ENCODE measurements around the gene CYB5R3. TPM values are rescaled to one million over a fixed set of nuclear protein-coding genes. Genes with fewer than 3 reads are reported as not detected.

Gene CYB5R3
- 119 TPM for polyA plus RNA-seq (2012; ENCODE audit: insufficient read depth, insufficient read length)

- peak; percentile 53 for DNase-seq (ENCODE audit: low read depth, low spot score)
- peak within 1 kb of the TSS; percentile 75 for H3K4me3 ChIP-seq (ENCODE audit: low read length)
These were observed at the start of gene CYB5R3 for GRCh38 chr22:42649246-42650099. Gene CYB5R3 (minus strand): TSS chr22:42649392. CDS start chr22:42649315, 77 bp downstream.

GRCh38 chr22:42697542-42698013, 48.4 kb upstream of the CYB5R3 start:
- DNase-seq (ENCODE audit: low read depth, low spot score) = no peak
- no peak overlapping the region for H3K4me3 ChIP-seq (ENCODE audit: low read length)

GRCh38 chr22:42696331-42696967, 47.3 kb upstream of the CYB5R3 start:
- H3K4me3 ChIP-seq (ENCODE audit: low read length) = no peak overlapping the region
- DNase-seq (ENCODE audit: low read depth, low spot score) = no peak

- DNase-seq (ENCODE audit: low read depth, low spot score) = no peak
- H3K4me3 ChIP-seq (ENCODE audit: low read length) = no peak overlapping the region
These were observed 46.1 kb upstream of the CYB5R3 start for GRCh38 chr22:42695294-42695693.

- H3K4me3 ChIP-seq (ENCODE audit: low read length) = no peak overlapping the region
- DNase-seq (ENCODE audit: low read depth, low spot score) = no peak
These were observed 44.8 kb upstream of the CYB5R3 start for GRCh38 chr22:42693763-42694683.

- no peak overlapping the region for H3K4me3 ChIP-seq (ENCODE audit: low read length)
- DNase-seq (ENCODE audit: low read depth, low spot score) = no peak
These were observed 44.0 kb upstream of the CYB5R3 start for GRCh38 chr22:42693055-42693762.

GRCh38 chr22:42692239-42693054, 43.3 kb upstream of the CYB5R3 start:
- H3K4me3 ChIP-seq (ENCODE audit: low read length) = no peak overlapping the region
- no peak for DNase-seq (ENCODE audit: low read depth, low spot score)

GRCh38 chr22:42691440-42691839, 42.2 kb upstream of the CYB5R3 start:
- DNase-seq (ENCODE audit: low read depth, low spot score) = no peak
- no peak overlapping the region for H3K4me3 ChIP-seq (ENCODE audit: low read length)

GRCh38 chr22:42688241-42689211, 39.3 kb upstream of the CYB5R3 start:
- H3K4me3 ChIP-seq (ENCODE audit: low read length) = no peak overlapping the region
- no peak for DNase-seq (ENCODE audit: low read depth, low spot score)

GRCh38 chr22:42686756-42687491, 37.7 kb upstream of the CYB5R3 start:
- H3K4me3 ChIP-seq (ENCODE audit: low read length) = no peak overlapping the region

GRCh38 chr22:42685941-42686653, 36.9 kb upstream of the CYB5R3 start:
- no peak overlapping the region for H3K4me3 ChIP-seq (ENCODE audit: low read length)
- DNase-seq (ENCODE audit: low read depth, low spot score) = no peak

More at GRCh38 chr22:42686756-42687491, 37.7 kb upstream of the CYB5R3 start:
- no peak for DNase-seq (ENCODE audit: low read depth, low spot score)

GRCh38 chr22:42684462-42685195, 35.4 kb upstream of the CYB5R3 start:
- no peak overlapping the region for H3K4me3 ChIP-seq (ENCODE audit: low read length)
- DNase-seq (ENCODE audit: low read depth, low spot score) = no peak

GRCh38 chr22:42683578-42684283, 34.5 kb upstream of the CYB5R3 start:
- no peak overlapping the region for H3K4me3 ChIP-seq (ENCODE audit: low read length)

GRCh38 chr22:42682113-42682851, 33.1 kb upstream of the CYB5R3 start:
- DNase-seq (ENCODE audit: low read depth, low spot score) = no peak
- H3K4me3 ChIP-seq (ENCODE audit: low read length) = no peak overlapping the region

More at GRCh38 chr22:42683578-42684283, 34.5 kb upstream of the CYB5R3 start:
- no peak for DNase-seq (ENCODE audit: low read depth, low spot score)
